GM19438 (cell line): ENCODE data around the gene GZMM.

Experiments
- ATAC-seq: cut with Tn5 transposase; IDR thresholded peaks from one replicate; pipeline ENCODE4 v1.9.1; 2021; ENCODE audit warnings: low read depth; ENCODE audit not compliant: unreplicated experiment

GZMM gene

DNA sequence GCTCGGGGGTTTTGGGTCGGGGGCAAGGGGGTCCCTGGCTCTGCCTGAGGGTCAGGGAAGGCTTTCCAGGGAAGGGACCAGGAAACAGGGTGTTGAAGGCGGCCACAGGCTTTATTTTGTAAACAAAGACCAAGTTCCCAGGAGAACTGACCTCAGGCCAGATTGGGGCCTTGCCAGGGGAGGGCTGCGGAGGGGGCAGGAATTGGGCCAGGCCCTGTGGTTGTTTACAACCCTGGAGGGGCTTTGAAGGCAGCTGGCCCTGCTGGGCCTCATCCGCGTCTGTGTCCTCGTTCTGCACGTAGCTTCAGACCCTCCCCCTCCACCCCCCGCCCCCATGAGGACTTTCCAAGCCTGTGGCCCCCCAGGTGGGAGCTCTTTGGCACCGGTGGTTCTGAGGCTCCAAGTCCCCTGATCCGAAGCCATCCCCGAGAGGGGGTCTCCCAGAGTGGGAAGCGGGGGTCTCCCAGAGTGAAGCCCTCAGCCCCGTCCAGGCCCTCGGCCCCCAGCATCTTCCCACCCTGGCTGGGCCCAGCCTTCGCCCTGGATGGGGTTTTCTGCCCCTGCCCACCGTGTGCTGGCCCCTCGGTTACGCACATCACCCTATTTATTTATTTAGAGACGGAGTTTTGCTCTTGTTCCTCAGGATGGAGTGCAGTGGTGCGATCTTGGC, 15.1 kb downstream of the GZMM start:
- no peak for ATAC-seq

DNA sequence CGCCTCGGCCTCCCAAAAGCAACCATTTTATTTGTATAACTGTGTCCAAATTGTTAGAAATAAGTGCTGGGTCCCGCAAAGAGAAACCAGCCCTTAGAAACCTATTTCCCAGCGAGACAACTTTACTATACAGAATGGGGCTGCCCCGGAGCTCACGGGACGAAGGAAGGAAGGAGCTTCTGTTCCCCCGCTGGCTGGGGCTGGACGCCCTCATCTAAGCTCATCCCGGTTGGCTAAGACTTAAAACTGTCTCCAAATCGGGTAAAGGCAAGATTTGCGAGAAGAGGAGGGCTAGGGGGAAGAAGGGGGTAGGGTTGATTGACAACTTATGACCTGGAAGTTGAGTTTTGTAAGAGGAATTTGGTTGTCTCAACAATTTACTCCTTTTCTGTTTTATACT, 16.3 kb downstream of the GZMM start:
- ATAC-seq, result no peak

DNA sequence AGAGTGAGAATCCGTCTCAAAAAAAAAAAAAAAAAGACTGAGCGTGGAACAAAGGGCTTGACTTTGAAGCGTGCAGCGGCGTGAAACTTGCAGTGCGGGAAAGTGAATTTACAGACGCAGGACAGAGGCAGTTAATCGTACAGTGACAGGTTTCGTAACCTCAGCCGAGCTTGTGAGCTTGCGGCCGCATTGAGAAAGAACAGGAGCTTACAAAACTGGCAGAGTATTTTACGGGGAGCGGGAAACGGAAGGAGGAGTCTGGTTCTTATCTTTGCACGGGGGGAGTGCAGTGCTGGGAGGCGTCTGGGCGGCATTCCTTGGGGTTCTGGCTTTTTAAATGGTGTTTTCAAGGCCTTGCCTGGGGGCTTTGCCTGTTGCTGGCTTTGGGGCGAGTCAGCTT, 22.6 kb downstream of the GZMM start:
- ATAC-seq, result no peak

DNA sequence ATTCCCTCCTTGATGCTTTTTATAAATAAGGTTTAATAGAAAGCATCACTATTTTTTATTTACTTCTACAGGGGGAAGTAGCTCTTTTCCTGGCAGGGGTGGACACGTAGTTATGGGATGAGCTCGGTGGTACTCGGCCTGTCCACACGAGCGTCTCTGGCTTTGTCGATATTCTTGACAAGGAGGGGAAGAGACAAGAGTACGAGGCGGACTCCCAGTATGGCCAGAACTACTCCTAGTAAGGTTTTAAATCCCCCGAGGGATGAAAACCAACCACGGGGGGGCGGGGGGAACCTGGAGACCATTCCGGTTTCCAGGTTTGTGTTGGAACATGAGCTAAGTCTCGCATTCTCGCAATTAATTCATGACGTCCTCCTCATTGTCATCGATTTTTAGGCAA, 23.0 kb downstream of the GZMM start:
- ATAC-seq, result no peak

DNA sequence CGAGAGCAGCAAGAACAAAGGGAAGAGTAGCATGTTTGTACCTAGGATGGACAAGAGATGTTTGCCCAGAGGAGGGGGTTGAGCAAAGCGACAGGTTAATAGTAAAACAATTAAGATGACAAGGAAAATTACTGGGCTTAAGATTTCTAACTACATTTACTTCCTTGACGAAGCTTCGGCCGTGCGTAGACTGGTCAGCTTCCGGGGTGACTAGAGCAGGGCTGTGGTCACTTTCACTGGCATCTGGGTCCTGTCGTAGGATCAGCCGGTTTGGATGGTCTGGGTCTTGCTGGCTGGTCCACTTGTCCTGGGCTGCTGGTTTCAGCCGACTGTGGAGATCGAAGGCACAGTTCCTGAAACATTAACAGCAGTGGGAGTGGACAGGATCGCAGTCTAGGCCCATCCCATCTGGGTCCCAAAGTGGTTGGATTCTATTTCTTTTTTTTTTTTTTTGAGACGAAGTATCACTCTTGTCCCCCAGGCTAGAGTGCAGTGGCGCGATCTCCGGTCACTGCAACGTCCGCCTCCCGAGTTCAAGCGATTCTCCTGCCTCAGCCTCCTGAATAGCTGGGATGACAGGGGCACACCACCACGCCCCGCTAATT, 23.5 kb downstream of the GZMM start:
- no peak for ATAC-seq

DNA sequence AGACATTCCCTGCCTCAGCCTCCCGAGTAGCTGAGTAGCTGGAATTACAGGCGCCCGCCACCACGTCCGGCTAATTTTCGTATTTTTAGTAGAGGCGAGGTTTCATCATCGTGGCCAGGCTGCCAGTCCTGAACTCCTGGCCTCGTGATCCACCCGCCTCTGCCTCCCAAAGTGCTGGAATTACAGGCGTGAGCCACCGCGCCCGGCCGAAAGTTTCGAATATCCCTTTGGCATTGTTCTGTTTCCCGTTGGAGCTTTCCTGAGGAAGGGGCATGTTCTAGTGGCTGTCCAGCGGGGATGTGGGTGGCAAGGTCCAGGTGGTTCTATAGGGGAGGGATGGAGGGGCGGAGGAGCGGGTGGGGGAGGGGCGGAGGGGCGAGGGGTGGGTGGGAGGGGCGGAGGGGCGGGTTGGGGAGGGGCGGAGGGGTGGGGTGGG, 26.4 kb downstream of the GZMM start:
- ATAC-seq, result no peak

DNA sequence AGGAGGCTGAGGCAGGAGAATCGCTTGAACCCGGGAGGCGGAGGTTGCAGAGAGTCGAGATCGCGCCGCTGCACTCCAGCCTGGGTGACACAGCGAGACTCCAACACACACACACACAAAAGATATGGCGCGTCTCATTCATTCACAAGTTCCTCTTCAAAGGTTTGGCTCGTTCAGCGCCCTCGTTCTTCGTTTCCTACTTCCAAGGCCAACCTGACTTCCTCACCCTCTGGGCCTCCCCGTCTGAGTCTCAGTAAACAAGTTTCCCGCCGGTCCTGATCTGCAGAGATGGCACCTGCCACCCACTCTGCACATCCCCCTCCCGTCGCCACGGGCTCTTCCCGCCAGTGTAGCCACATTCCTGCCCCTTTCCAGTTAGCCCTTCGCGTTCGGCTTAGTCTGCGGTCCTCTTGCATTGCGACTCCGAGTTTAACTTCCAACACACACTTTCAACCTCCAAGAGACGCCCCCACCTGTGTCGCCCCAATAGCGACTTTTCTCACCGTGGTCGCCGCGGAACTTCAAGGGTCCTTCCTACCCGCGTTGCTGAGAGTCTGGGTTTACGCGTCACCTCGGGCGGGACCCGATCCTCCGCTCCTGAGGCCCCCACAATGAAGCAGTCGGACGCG, 27.2 kb downstream of the GZMM start:
- ATAC-seq, result no peak

DNA sequence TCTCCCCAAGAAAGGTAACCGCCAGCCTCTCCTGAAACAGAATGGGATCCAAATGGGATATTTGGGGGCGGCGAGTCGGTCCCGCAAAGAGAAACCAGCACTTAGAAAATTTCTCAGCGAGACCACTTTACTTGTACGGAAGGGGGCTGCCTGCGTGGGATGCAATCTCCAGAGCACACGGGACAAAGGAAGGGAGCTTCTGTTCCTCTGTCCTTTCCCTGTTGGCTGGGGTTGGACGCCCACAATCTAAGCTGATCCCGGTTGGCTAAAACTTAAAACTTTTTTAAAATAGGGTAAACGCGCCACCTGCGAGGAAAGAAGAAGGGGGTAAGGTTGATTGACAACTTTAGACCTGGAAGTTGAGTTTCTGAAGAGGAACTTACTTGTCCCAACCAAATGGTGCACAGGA, 27.7 kb downstream of the GZMM start:
- no peak for ATAC-seq

DNA sequence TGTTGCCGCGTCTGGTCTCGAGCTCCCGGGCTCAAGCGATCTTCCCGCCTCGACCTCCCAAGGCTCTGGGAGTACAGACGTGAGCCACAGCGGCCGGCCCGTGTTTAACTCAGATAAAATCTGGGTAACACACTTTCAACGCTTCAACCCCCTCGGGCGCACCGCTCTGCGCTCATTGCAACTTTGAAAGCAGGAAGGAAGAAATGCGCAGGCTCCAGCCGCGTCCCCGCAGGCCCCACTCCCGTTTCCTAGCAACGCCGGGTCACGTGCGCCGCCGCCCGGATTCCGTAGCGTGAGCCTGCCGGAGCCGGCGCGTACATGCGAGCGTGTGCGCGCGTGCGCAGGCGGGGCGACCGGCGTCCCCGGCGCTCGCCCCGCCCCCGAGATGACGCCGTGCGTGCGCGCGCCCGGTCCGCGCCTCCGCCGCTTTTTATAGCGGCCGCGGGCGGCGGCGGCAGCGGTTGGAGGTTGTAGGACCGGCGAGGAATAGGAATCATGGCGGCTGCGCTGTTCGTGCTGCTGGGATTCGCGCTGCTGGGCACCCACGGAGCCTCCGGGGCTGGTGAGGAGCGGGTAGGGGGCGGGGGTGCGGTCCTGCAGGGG, 28.4 kb downstream of the GZMM start, which contains the start of gene BSG:
Gene BSG, plus strand, starts transcription at position 457 of the 603 bp plus-strand sequence. Its CDS starts 39 bp downstream, at position 496.
- peak; percentile 63 for ATAC-seq

DNA sequence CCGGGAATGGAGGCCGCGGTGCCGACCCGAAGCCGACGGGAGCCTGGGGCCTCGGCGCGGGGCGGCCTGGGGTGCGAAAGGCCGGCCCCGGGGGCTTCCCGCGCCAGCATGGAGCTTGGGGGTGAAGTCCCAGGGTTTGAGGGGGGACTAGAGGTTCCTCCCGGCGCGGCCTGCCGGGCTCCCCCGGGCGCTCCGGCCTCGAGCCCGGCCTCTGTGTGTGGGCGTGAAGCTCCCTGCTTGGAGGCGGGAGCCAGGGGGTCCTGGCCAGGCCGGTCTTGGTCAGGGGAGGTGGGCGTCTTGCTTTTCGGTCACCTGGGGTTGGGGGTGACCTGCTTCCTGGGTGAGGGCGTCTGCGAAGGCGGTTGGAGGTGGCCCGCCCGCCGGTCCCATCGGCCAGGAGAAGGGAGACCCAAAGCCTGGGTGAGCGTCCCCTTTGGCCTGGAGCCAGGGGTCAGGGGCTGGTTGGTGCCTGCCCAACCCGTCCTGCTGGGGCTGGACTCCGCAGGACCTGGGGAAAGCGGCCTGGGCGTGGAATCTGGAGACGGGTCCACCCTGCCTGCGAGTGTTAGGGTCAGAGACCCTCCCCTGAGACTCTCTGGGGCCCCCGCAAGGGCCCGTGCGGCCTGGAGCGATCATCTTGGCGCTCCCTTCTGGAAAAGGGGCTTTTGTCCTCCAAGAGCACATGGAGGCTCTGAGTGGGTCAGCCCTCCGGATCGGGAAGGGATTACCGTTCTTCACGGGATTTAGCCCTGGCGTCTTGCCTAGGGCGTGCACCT, 29.1 kb downstream of the GZMM start:
- no peak for ATAC-seq

DNA sequence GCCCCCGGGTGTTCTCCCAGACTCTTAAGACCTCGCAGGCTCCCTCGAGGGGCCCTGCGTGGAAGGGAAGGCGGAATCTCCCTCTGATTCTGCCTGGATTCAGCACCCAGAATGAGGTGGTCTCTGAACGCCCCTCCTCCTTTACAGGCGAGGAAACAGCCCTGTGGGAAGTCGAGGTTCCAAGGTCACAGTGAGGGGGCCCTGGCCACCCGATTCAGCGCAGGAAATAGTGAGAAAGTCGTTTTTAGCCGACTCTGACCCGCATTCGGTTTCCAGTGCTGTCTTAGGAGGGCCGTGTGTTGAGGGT, 29.6 kb downstream of the GZMM start:
- ATAC-seq, result no peak

DNA sequence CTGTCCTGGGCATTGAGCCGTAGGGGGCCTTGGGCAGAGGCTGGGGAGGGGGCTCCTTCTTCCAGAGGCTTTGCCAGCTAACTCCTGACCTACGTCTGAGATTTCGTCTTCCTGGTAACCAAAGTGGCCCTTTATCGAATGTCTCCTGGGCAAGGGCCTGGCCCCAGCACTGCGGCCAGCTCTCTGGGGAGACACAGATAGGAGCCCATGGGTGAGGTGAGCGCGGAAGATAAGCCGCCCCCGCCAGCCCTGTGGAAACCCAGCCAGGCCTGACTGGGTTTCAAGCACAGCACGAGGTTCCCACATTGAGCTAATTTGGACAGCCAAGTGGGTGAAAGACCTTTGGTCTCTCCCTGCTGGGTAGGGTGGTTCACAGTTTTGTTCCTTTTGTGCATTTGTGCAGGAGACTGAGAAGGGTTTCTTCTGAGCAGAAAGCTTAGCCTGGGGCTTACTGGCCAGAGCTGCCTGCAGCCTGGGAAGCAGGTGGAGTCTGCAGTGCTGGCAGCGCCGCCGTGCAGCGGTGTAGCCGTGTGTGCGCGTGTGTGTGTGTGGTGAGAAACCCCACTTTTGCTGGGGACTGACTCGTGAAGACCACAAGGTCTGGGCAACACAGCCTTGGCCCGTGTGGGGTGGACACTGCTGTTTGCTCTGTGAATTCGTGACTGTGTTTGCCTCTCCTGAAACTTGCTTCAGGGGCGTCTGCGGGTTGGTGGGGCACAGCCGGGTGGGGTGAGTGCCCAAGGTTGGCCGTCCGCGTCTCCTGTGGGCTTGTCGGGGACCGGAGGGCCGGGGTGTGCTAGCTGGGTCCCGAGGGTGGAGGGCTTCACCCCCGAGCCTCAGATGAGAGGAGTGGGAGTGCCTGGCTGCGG, 31.0 kb downstream of the GZMM start:
- ATAC-seq, result no peak

DNA sequence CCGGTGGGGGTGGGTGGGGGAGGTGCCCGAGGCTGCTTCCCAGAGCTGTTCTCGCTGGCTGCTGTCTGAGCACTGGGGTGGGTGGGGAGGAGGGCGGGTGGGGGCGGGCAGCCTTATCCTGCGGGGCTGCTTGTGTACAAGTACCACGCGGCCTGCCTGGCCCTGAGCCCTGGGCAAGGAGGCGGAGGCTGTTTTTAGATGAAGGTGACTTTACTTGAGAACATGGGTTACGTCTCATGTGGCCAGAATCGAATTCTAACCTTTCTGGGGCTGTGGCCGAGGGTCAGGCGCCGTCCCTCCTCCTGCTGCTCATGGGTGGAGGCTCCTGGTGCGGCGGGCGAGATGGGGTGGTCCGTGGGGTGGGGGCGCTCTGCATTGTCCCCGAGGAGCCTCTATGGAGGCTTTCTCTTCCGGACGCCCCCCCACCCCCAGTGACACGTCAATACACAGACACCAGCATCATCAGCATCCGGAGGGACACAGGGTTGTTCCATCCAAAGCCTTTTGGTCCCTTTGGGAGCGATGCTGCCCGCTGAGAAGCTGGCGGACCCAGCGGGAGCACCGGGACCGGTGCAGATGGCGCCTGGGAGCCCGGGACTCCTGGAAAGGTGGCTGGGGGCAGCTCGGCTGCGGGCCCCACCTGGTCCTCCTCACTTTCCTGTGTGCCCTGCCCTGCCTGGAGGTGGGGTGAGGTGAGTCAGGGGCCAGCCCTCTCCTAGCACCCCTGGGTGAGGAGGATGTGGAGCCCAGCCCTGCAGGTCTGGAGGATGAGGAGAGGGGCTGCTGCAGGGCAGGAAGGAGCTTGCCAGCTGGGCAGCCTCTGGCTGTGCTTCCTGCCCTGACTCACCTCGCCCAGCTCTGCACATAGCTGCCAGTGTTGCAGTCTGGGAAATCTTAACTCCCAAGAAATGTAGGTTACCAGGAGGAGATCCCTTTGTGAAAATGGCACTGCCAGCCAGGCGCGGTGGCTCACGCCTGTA, 32.0 kb downstream of the GZMM start:
- ATAC-seq, result no peak

DNA sequence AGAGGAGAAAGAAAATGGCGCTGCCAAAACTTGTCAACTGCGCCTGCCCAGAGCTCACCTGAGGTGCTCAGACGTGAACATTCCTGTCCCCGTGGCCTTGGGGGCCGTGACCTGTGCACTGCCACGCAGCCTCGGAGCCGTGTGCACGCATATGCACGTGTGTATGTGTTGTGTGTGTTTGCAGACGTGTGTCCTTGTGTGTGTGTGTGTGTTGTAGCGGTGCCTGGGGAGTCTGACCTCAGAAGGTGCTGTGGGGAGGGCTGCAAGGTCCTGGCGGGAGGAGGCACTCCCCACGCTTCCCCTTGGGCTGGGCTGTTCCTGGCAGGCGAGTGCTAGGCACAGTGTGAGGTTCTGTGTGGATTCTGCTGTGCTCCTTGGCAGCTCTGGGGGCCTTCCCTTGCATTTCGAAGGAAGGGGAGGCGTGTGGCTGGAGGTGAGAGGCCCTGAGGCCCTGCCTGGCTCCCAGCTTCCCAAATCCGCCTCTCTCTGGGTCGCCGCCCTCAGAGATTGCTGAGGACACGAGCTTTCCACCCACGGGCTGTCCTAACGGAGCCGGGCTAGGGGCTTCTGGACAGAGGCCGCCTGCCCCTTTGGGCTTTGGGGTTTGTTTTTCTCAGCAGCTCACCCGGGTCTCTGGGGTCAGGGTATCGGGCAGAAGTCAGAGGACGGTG, 33.0 kb downstream of the GZMM start:
- ATAC-seq, result no peak

DNA sequence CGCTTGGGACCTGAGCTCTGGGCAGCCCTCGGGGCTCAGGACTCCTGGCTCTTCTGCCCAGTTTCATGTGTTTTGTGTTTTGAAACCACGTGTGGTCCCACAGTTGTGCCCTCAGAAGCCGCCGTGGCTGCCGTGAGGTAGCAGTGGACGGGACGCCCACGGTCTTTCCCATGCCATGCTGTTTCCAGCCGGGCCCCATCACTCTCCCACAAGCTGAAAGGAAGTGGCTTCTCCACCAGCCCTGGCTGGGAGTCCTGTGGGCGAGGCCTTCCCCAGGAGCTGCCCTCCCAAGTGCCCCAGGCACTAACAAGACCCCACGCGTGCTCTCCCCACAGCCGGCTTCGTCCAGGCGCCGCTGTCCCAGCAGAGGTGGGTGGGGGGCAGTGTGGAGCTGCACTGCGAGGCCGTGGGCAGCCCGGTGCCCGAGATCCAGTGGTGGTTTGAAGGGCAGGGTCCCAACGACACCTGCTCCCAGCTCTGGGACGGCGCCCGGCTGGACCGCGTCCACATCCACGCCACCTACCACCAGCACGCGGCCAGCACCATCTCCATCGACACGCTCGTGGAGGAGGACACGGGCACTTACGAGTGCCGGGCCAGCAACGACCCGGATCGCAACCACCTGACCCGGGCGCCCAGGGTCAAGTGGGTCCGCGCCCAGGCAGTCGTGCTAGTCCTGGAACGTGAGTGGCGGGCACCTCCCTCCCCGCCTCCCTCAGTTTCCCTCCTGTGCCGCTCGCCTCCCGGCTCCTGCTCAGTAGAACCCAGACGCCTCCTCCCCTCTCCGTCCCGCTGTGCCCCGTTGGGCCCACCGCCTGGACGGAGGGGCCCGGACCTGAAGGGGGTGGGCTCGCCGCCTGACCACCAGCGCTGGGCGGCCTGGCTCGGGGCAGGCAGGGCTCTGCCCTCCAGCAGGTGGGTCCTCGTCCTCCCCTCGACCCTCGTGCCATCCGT, 33.9 kb downstream of the GZMM start:
- ATAC-seq, result no peak

DNA sequence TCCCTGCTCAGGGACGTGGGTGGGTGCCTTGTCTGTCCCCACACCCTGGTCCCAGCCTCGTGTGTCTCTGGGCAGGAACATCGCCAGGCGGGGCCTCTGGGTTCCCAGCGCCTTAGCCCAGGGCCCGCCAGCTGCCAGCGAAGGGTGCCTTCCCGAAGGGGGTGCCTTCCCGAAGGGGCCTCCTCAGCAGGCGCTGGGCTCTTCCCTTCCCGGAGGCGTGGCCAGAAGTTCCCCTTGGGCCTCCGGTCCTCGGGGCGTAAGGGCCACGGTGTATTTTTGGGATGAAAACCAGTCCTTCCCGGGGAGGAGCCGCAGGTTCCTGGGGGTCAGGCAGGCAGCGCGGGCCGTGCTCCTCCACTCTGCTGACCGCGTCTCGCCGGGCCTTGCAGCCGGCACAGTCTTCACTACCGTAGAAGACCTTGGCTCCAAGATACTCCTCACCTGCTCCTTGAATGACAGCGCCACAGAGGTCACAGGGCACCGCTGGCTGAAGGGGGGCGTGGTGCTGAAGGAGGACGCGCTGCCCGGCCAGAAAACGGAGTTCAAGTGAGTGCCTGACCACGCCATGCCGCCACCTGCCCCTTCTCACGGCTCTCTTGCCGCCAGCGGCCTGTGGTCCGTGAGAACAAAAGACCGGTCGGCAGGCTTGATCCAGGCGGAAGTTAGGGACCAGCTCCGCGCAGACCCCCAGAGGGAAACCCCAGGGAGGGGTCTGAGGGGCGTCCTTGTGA, 35.4 kb downstream of the GZMM start:
- no peak for ATAC-seq

DNA sequence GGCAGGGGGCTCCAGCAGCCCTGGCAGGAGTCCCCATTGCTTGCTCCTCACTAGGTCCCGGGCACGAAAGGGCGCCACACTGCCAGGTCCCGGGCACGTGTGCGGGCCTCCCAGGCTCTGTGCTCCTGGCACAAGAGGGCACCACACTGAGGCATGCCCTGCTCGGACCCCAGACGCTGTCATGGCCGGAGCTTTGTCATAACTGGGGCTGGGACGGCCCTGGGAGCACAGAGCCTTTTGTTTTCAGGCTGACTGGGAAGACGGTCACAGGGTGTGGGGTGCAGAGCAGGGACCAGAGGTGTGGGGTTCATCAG, 35.9 kb downstream of the GZMM start:
- no peak for ATAC-seq
